Right cardiac atrium (tissue), 5 donors: ENCODE data around the gene MAPK8IP2. TPM values are rescaled to one million over a fixed set of nuclear protein-coding genes. Genes with fewer than 3 reads are reported as not detected.

Source experiments
- ATAC-seq, 2 donors: fragments of 200-7000 bp; cut with Tn5 transposase; one replicate each; pipeline versions ENCODE4 v1.8.0 to v1.9.1; 2020; ENCODE audit warnings: moderate library complexity in 2 of 2, mild to moderate bottlenecking in 1 of 2
- DNase-seq, 3 donors: peaks; one replicate each; pipeline ENCODE4 v3.0.0-alpha.2; 2020
- H3K27ac ChIP-seq: one replicate; pipeline ENCODE4 v1.5.1; 2013; ENCODE audit warnings: mild to moderate bottlenecking, low read length, control low read depth, moderate library complexity
- H3K27me3 ChIP-seq: one replicate; pipeline ENCODE4 v1.6.1; 2013; ENCODE audit not compliant: control insufficient read depth, insufficient read depth
- H3K4me1 ChIP-seq: one replicate; pipeline ENCODE4 v1.6.1; 2013; ENCODE audit warnings: low read length; ENCODE audit not compliant: control insufficient read depth, insufficient read depth
- H3K4me3 ChIP-seq: one replicate; pipeline ENCODE4 v1.5.1; 2013; ENCODE audit warnings: low read length, control low read depth
- H3K9me3 ChIP-seq: one replicate; pipeline ENCODE4 v1.6.1; 2013; ENCODE audit warnings: low read length; ENCODE audit not compliant: control insufficient read depth
- WGBS: extraction: QIAGEN DNeasy Blood & Tissue Kit; methylation state at CpG from one replicate; pipeline ENCODE4 v1.1.7; 2013; 5-methylcytosine and 5-hydroxymethylcytosine counted together
- intact Hi-C, 4 donors: fragments of 100-400 bp; cut with DNase I; formaldehyde crosslinking; loops; one replicate each; pipeline versions ENCODE4 v1.11.0 to v1.14.0; 2022 to 2023
- polyA plus RNA-seq: library from polyadenylated mRNA; stranded (reverse); fragments of 200-250 nt; gene quantifications from one replicate; pipeline ENCODE4 v1.2.3, GENCODE V29; 2013
- total RNA-seq, 4 donors: library from RNA; stranded (reverse); fragmentation: NEBNext Ultra II Directional; extraction: Animal tissue kit (Norgen Biotek cat#: 25700); gene quantifications; one replicate each; pipeline ENCODE4 v1.2.1, GENCODE V29; 2021
- donor health status: healthy with polysubstance abuse.
- donor health status: DM: no; HTN: yes; CAD: no.
- donor health status: DM: no; HTN: no; CAD: no.
- donor health status: DM: no; HTN: yes; CAD: no; lungs with severe emphysema.
- donor health status: DM: yes; HTN: yes; CAD: no.

MAPK8IP2 gene
- total and polyA plus RNA-seq, 5 donors, result 0.28 to 0.57 (median 0.39) TPM

DNA sequence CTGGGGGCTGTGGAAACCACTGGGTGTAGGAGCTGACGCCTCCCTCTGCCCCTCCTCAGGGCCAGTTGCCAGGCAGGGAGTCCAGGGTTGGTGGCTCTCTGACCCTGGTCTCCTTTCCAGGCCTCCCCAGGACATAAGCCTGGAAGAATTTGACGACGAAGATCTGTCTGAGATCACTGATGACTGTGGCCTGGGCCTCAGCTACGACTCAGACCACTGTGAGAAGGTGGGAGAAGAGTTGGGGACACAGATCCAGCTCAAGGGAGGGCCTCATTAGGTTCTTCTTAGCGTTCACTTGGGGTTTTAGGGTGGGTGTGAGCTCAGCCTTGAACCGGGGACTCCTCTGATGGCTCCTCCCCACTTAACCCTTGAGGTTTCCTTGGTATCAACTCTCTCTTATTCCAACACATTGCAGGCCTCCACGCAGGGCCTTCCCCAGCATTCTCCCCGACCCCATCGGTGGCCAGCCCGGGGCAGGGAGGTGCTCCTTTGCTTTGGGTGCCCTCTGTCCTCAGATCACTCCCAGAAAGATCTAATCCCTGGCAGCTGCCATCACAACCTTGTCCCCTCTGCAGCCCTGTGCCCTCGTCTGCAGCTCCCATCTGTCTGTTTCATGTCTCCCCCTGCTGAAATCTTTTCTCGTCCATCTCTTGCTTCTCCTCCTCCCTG is 1.2 kb downstream of the MAPK8IP2 start:
- intact Hi-C loops, result loop anchor here in 1 of 4 donors (10.0 kb wide), 1 partner anchor 107 kb away; no protein-coding TSS in a partner anchor
- Histone ChIP-seq H3K27me3 (no peaks in the 10 kb centered on the region), H3K27ac (no peak overlapping the region), H3K4me1 (no peaks in the 10 kb centered on the region), H3K4me3 (no peak overlapping the region), H3K9me3 (no peaks in the 10 kb centered on the region)
- ATAC-seq (no peak), DNase-seq (peak in 1 of 3 donors; percentile 34)
- WGBS, result 58% methylated on average over 12 of the region's 12 CpGs

DNA sequence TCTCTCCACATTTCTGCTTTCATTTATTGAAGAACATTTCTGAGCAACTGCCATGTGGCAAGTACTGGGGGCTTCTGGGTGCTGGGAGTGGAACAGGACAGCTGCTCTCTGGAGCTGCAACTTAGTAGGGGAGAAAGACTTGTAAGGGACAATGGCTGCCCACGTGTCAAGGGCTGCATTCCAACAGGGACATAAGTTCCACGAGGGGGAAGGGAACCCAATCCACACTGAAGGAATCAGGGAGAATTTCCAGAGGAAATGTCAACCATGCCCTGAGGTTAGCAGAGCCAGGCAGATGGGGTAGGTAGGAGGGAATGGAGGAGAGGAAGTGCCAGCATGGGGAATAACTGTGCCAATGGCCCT is 1.7 kb downstream of the MAPK8IP2 start:
- no peaks in the 10 kb centered on the region for H3K4me1 ChIP-seq
- intact Hi-C loops, result loop anchor here in 1 of 4 donors (10.0 kb wide), 1 partner anchor 108 kb away; no protein-coding TSS in a partner anchor
- no peak for DNase-seq
- no peak overlapping the region for H3K4me3 ChIP-seq
- no peak overlapping the region for H3K27ac ChIP-seq
- ATAC-seq, result no peak
- H3K27me3 ChIP-seq, result no peaks in the 10 kb centered on the region
- WGBS, result 30% methylated on average over 2 of the region's 2 CpGs
- no peaks in the 10 kb centered on the region for H3K9me3 ChIP-seq

DNA sequence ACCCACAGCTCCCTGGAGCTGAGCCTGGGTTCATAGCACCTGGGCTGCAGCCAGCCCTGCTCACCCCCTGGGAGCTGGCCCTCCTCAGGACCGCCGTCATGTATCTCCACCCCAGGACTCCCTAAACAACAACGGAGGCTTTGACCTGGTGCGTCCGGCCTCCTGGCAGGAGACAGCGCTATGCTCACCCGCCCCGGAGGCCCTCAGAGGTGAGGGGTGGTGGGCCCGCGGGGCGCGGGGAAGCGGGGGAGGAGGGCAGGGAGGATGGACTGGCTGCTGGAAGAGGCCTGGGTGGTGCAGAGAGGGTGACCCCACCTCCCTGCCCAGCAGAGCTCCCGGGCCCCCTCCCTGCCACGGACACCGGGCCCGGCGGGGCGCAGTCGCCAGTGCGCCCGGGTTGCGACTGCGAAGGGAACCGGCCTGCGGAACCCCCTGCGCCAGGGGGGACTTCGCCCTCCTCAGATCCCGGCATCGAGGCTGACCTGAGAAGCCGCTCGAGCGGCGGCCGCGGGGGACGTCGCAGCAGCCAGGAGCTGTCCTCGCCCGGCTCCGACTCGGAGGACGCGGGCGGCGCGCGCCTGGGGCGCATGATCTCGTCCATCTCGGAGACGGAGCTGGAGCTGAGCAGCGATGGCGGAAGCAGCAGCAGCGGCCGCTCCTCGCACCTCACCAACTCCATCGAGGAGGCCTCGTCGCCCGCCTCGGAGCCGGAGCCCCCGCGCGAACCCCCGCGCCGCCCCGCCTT is 3.1 kb downstream of the MAPK8IP2 start:
- no peaks in the 10 kb centered on the region for H3K27me3 ChIP-seq
- no peak overlapping the region for H3K27ac ChIP-seq
- WGBS, result 9% methylated on average over 70 of the region's 70 CpGs
- H3K4me1 ChIP-seq, result no peaks in the 10 kb centered on the region
- DNase-seq (peak in 2 of 3 donors; percentile 42 to 54), ATAC-seq (no peak)
- intact Hi-C loops, result loop anchor here in 1 of 4 donors (10.0 kb wide), 1 partner anchor 109 kb away; no protein-coding TSS in a partner anchor
- H3K9me3 ChIP-seq, result no peaks in the 10 kb centered on the region
- H3K4me3 ChIP-seq, result no peak overlapping the region

DNA sequence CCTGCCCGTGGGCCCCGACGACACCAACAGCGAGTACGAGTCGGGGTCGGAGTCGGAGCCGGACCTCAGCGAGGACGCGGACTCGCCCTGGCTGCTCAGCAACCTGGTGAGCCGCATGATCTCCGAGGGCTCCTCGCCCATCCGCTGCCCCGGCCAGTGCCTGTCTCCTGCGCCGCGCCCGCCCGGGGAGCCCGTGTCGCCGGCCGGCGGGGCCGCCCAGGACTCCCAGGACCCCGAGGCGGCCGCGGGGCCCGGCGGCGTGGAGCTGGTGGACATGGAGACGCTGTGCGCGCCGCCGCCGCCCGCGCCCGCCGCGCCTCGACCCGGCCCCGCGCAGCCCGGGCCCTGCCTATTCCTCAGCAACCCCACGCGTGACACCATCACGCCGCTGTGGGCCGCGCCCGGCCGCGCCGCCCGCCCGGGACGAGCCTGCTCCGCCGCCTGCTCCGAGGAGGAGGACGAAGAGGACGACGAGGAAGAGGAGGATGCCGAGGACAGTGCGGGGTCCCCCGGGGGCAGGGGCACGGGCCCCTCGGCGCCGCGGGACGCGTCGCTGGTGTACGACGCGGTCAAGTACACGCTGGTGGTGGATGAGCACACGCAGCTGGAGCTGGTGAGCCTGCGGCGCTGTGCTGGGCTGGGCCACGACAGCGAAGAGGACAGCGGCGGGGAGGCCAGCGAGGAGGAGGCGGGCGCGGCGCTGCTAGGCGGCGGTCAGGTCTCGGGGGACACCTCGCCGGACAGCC is 3.8 kb downstream of the MAPK8IP2 start:
- intact Hi-C loops, result loop anchor here in 1 of 4 donors (10.0 kb wide), 1 partner anchor 110 kb away; no protein-coding TSS in a partner anchor
- Histone ChIP-seq H3K27me3 (no peaks in the 10 kb centered on the region), H3K27ac (no peak overlapping the region), H3K4me1 (no peaks in the 10 kb centered on the region), H3K9me3 (no peaks in the 10 kb centered on the region), H3K4me3 (no peak overlapping the region)
- WGBS, result 43% methylated on average over 103 of the region's 103 CpGs
- peak in 2 of 3 donors; percentile 25 to 43 for DNase-seq
- no peak for ATAC-seq

DNA sequence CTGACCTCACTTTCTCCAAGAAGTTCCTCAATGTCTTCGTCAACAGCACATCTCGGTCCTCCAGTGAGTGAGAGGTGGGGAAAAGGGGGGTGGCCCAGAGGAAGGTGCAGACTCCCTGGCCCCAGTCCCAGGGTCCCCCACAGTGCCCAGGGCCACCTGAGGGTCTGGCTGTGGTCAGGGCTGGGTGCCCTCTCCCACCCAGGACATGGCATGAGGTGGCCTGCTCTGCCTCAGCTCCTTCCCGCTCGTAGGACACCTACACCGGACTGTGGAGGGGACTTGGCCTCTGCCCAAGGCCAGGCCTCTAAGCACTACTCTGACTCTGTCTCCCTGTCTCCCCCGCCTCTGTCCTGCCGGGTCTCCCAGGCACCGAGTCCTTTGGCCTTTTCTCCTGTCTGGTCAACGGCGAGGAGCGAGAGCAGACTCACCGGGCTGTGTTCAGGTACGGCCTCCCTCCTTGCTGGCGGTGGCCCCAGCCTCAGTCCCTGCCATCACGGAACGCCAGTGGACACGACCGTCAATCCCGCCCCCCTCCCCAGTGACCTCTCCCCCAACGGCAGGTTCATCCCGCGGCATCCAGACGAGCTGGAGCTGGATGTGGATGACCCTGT is 4.5 kb downstream of the MAPK8IP2 start:
- ATAC-seq (no peak), DNase-seq (peak in 2 of 3 donors; percentile 32 to 42)
- Histone ChIP-seq H3K27me3 (no peaks in the 10 kb centered on the region), H3K27ac (no peak overlapping the region), H3K9me3 (no peaks in the 10 kb centered on the region), H3K4me1 (no peaks in the 10 kb centered on the region), H3K4me3 (no peak overlapping the region)
- 83% methylated on average over 23 of the region's 23 CpGs for WGBS
- intact Hi-C loops, result loop anchor here in 1 of 4 donors (10.0 kb wide), 1 partner anchor 110 kb away; no protein-coding TSS in a partner anchor

DNA sequence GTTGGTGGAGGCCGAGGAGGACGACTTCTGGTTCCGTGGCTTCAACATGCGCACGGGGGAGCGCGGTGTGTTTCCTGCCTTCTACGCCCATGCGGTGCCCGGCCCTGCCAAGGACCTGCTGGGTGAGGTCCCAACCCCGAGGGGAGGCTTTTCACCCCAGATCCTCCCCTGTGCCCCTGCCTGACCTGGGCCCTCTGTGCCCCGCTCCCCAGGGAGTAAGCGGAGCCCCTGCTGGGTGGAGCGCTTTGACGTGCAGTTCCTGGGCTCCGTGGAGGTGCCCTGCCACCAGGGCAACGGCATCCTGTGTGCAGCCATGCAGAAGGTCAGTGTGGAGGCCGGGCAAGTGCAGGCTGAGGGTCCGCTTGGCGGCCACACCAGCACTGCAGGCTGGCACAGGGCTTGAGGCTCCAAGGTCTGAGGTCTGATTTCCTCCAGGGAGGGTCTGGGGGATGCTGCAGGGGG is 5.1 kb downstream of the MAPK8IP2 start:
- Histone ChIP-seq H3K27ac (no peak overlapping the region), H3K9me3 (no peaks in the 10 kb centered on the region), H3K27me3 (no peaks in the 10 kb centered on the region), H3K4me3 (no peak overlapping the region), H3K4me1 (no peaks in the 10 kb centered on the region)
- DNase-seq, result peak in 2 of 3 donors; percentile 54 to 58
- 81% methylated on average over 20 of the region's 20 CpGs for WGBS
- ATAC-seq, result no peak
- intact Hi-C loops, result loop anchor here in 1 of 4 donors (10.0 kb wide), 1 partner anchor 111 kb away; no protein-coding TSS in a partner anchor

DNA sequence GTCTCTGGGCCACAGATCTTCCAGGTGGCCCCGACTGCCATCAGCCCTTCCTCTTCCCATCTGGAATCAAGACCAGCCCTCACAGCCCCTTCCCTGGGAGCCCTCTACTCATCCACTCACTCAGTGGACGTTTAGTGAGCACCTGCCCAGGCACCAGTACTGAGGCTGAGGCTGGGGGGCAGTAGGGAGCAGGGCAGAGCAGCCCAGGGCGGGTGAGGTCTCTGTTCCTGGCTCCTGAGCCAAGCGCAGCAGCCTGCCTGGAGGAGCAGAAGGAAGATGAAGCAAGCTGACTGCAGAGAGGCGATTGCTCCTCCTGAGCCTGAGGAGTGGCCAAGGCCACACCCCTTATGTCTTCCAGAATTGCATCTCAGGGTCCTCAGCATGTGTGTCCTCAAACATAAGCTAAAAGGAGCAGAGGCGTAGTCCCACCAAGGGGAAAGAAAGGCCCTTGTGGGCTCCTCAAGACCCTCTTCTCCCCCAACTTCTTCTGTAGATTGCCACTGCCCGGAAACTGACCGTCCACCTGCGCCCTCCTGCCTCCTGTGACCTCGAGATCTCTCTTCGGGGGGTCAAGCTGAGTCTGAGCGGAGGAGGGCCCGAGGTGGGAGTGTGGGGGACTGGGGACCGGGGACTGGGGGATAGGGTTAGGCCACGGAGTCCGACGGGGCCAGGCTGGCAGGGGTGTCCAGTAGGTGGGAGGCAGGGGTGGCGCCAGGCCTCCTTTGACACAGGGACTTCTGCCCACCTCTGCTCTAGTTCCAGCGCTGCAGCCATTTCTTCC is 5.8 kb downstream of the MAPK8IP2 start:
- Histone ChIP-seq H3K9me3 (no peaks in the 10 kb centered on the region), H3K4me1 (no peaks in the 10 kb centered on the region), H3K27ac (no peak overlapping the region), H3K27me3 (no peaks in the 10 kb centered on the region), H3K4me3 (no peak overlapping the region)
- WGBS, result 72% methylated on average over 19 of the region's 19 CpGs
- DNase-seq (peak in 2 of 3 donors; percentile 37 to 42), ATAC-seq (no peak)
- intact Hi-C loops, result loop anchor here in 1 of 4 donors (10.0 kb wide), 1 partner anchor 112 kb away; no protein-coding TSS in a partner anchor

DNA sequence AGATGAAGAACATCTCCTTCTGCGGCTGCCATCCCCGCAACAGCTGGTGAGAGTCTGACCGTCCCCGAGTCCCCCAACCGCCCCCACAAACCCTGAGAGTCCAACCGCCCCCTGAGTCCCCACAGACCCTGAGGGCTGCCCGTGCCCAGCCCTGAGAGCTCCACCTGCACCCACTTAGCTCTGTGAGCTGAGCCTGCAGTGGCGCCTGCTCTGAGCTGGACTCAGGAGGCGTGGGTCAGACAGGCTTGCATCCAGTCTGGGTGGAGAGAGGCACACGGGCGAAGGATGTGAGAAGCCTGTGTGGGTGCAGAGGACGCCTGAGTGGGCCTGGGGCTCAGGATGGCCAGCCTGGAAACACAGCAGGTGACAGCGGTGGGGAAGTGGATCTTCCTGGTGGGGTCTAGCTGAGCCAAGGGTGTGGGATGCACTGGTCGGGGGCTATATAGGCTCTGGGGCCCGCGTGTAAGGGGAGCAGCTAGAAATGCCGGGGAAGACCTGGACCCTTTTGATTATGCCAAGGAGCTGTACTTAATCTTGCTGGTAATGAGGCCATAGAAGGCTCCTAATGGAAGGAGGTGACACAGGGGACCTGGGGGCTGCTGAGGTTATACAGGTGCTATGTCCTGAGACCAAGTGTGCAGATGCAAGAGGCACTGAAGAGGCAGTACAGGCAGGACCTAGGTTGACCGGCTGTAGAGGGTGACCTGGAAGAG is 6.5 kb downstream of the MAPK8IP2 start:
- intact Hi-C loops, result loop anchor here in 1 of 4 donors (10.0 kb wide), 1 partner anchor 112 kb away; no protein-coding TSS in a partner anchor
- WGBS, result 71% methylated on average over 18 of the region's 18 CpGs
- Histone ChIP-seq H3K4me3 (no peak overlapping the region), H3K4me1 (no peaks in the 10 kb centered on the region), H3K27me3 (no peaks in the 10 kb centered on the region), H3K9me3 (no peaks in the 10 kb centered on the region), H3K27ac (no peak overlapping the region)
- ATAC-seq (no peak), DNase-seq (peak in 2 of 3 donors; percentile 30 to 39)

DNA sequence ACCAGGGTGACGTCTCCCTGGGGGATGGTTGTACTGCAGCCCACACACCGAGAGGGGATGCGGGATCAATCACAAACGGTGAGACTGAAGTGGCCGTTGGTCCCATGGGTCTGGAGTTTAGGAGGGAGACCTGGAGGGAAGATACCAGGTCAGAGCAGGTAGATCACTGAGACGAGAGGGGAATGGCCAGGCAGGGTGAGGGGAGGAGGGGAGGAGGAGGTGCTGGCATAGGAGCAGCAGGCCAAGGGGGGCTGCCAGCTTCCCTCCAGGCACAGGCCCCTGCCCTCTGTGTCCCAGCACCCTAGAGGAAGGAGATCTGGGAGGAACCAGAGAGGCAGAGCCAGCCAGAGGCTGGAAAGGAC is 7.0 kb downstream of the MAPK8IP2 start:
- Histone ChIP-seq H3K27me3 (no peaks in the 10 kb centered on the region), H3K4me3 (no peak overlapping the region), H3K4me1 (no peaks in the 10 kb centered on the region), H3K9me3 (no peaks in the 10 kb centered on the region), H3K27ac (no peak overlapping the region)
- WGBS, result 66% methylated on average over 6 of the region's 6 CpGs
- DNase-seq, result no peak
- ATAC-seq, result no peak
- intact Hi-C loops, result loop anchor here in 1 of 4 donors (10.0 kb wide), 1 partner anchor 113 kb away; no protein-coding TSS in a partner anchor
